Stomach (tissue), 9 donors: Measurements from ENCODE around the gene LINC00305. TPM values are rescaled to one million over a fixed set of nuclear protein-coding genes. Genes with fewer than 3 reads are reported as not detected.

Source experiments
- DNase-seq, 2 donors: peaks; one replicate each; pipeline versions ENCODE4 v3.0.0 to v3.0.0-alpha.2; 2013 to 2019
- H3K27ac ChIP-seq, 5 donors: fragments of 200-600 bp in 4 of 5; sonication (generic) in 4 of 5; one replicate each; pipeline ENCODE4 v1.5.1; 2013 to 2019; ENCODE audit warnings: mild to moderate bottlenecking in 1 of 5, moderate library complexity in 1 of 5
- H3K27me3 ChIP-seq, 3 donors: fragments of 200-600 bp; sonication (generic); one replicate each; pipeline ENCODE4 v1.5.1; 2017 to 2019; ENCODE audit warnings: mixed run types in 1 of 3
- H3K36me3 ChIP-seq, 4 donors: fragments of 200-600 bp; sonication (generic); 1 replicate in 3 of 4; 2 replicates in 1 of 4; pipeline ENCODE4 v1.5.1; 2016 to 2019
- H3K4me1 ChIP-seq, 4 donors: fragments of 200-600 bp; sonication (generic); one replicate each; pipeline ENCODE4 v1.5.1; 2016 to 2019
- H3K4me3 ChIP-seq, 4 donors: fragments of 200-600 bp; sonication (generic) in 3 of 4; one replicate each; pipeline ENCODE4 v1.5.1; 2016 to 2019; ENCODE audit warnings: mild to moderate bottlenecking in 1 of 4
- H3K9me3 ChIP-seq, 4 donors: fragments of 200-600 bp; sonication (generic); one replicate each; pipeline ENCODE4 v1.5.1; 2016 to 2019
- CTCF ChIP-seq, 7 experiments: fragments of 450-650 bp in 4 of 7; fragments of 200-600 bp in 3 of 7; sonication (generic) in 3 of 7; IDR thresholded peaks; one replicate each; pipeline ENCODE4 v1.5.1; 2016 to 2019; ENCODE audit warnings: antibody characterized with exemption in 7 of 7, control low read depth in 2 of 7, mild to moderate bottlenecking in 1 of 7
- EP300 ChIP-seq: sonication (generic); formaldehyde crosslinking; IDR thresholded peaks from one replicate; pipeline ENCODE4 v1.6.1; 2017; ENCODE audit warnings: antibody characterized with exemption
- POLR2A ChIP-seq, 4 donors: fragments of 450-650 bp; IDR thresholded peaks; one replicate each; pipeline ENCODE4 v1.6.1; 2016; ENCODE audit warnings: antibody characterized with exemption in 4 of 4, control low read depth in 2 of 4, mild to moderate bottlenecking in 1 of 4, moderate library complexity in 1 of 4
- POLR2AphosphoS5 ChIP-seq, 3 donors: sonication (generic); formaldehyde crosslinking; IDR thresholded peaks; one replicate each; pipeline ENCODE4 v1.6.1; 2016; ENCODE audit warnings: antibody characterized with exemption in 3 of 3
- WGBS, 5 donors: extraction: QIAGEN DNeasy Blood & Tissue Kit in 3 of 5; methylation state at CpG; one replicate each; pipeline versions ENCODE4 v1.1.5 to v1.1.7; 2013 to 2018; 5-methylcytosine and 5-hydroxymethylcytosine counted together
- intact Hi-C: fragments of 100-400 bp; cut with DNase I; formaldehyde crosslinking; loops from one replicate; pipeline ENCODE4 v1.15.1; 2023; ENCODE audit warnings: low total_unique reads
- polyA plus RNA-seq, 3 donors: library from polyadenylated mRNA; stranded (reverse); fragments of 200-250 nt; gene quantifications; one replicate each; pipeline ENCODE4 v1.2.3, GENCODE V29; 2013
- total RNA-seq, 5 donors: library from RNA; depleted of rRNA; stranded (reverse); fragments of >200 nt; gene quantifications; one replicate each; pipeline versions ENCODE4 v1.1.0 to v1.2.3, GENCODE V29; 2014 to 2016
- donor health status: healthy with polysubstance abuse.
- donor health status: Bipolar disorder and iron deficiency.
- donor health status: healthy.

LINC00305 gene
- total and polyA plus RNA-seq, 8 donors = not detected

GRCh38 chr18:64097497-64097896 lies 51.4 kb downstream of the LINC00305 start:
- H3K9me3 ChIP-seq = no peaks in the 10 kb centered on the region
- H3K4me3 ChIP-seq = no peak overlapping the region
- peak in 1 of 2 donors; percentile 21 for DNase-seq
- no peak overlapping the region for H3K27ac ChIP-seq
- TF ChIP-seq CTCF (IDR thresholded peaks at IDR 0.05) (no peak), EP300 (no peak), POLR2A (IDR thresholded peaks at IDR 0.05) (no peak), POLR2AphosphoS5 (IDR thresholded peaks at IDR 0.05) (no peak)
- intact Hi-C loops = no loop called here
- no peaks in the 10 kb centered on the region for H3K27me3 ChIP-seq
- H3K36me3 ChIP-seq = no peaks in the 10 kb centered on the region
- H3K4me1 ChIP-seq = no peaks in the 10 kb centered on the region
- WGBS, 5 donors = 59 to 70% (median 62%) methylated on average over 3 of the region's 3 CpGs

GRCh38 chr18:64095056-64095455 lies 53.8 kb downstream of the LINC00305 start:
- no peaks in the 10 kb centered on the region for H3K27me3 ChIP-seq
- H3K4me1 ChIP-seq = no peaks in the 10 kb centered on the region
- no peak overlapping the region for H3K4me3 ChIP-seq
- H3K36me3 ChIP-seq = no peaks in the 10 kb centered on the region
- intact Hi-C loops = no loop called here
- DNase-seq = no peak
- H3K27ac ChIP-seq = no peak overlapping the region
- WGBS, 5 donors = 86 to 96% (median 92%) methylated on average over 1 of the region's 1 CpG
- H3K9me3 ChIP-seq = no peaks in the 10 kb centered on the region
- no peak for TF ChIP-seq POLR2A (IDR thresholded peaks at IDR 0.05)
- no peak for TF ChIP-seq EP300
- TF ChIP-seq CTCF (IDR thresholded peaks at IDR 0.05) = no peak
- TF ChIP-seq POLR2AphosphoS5 (IDR thresholded peaks at IDR 0.05) = no peak

GRCh38 chr18:64094210-64094609 lies 54.7 kb downstream of the LINC00305 start:
- H3K4me3 ChIP-seq = no peak overlapping the region
- no peaks in the 10 kb centered on the region for H3K4me1 ChIP-seq
- intact Hi-C loops = no loop called here
- WGBS, 5 donors = 0 to 27% (median 16%) methylated on average over 1 of the region's 1 CpG
- H3K9me3 ChIP-seq = no peaks in the 10 kb centered on the region
- H3K36me3 ChIP-seq = no peaks in the 10 kb centered on the region
- DNase-seq = no peak
- TF ChIP-seq POLR2A (IDR thresholded peaks at IDR 0.05) = no peak
- TF ChIP-seq CTCF (IDR thresholded peaks at IDR 0.05) = no peak
- no peak for TF ChIP-seq POLR2AphosphoS5 (IDR thresholded peaks at IDR 0.05)
- no peak for TF ChIP-seq EP300
- H3K27ac ChIP-seq = no peak overlapping the region
- no peaks in the 10 kb centered on the region for H3K27me3 ChIP-seq

GRCh38 chr18:64091526-64091925 lies 57.4 kb downstream of the LINC00305 start:
- no peak for DNase-seq
- Histone ChIP-seq H3K27ac (no peak overlapping the region), H3K27me3 (no peaks in the 10 kb centered on the region), H3K4me1 (no peaks in the 10 kb centered on the region), H3K4me3 (no peak overlapping the region), H3K36me3 (no peaks in the 10 kb centered on the region), H3K9me3 (no peaks in the 10 kb centered on the region)
- intact Hi-C loops = no loop called here
- TF ChIP-seq POLR2A (IDR thresholded peaks at IDR 0.05) = no peak
- TF ChIP-seq POLR2AphosphoS5 (IDR thresholded peaks at IDR 0.05) = no peak
- no peak for TF ChIP-seq CTCF (IDR thresholded peaks at IDR 0.05)
- TF ChIP-seq EP300 = no peak
